HG03469 (cell line): ENCODE measurements around the gene C11orf58.
A peak's percentile ranks its signal among the peaks of the same experiment; 100 is the strongest.

ENCODE experiments used
- ATAC-seq: cut with Tn5 transposase; IDR thresholded peaks from one replicate; pipeline ENCODE4 v1.9.1; 2021; ENCODE audit warnings: mild to moderate bottlenecking, moderate library complexity, moderate number of reproducible peaks; ENCODE audit not compliant: unreplicated experiment

Gene C11orf58

DNA sequence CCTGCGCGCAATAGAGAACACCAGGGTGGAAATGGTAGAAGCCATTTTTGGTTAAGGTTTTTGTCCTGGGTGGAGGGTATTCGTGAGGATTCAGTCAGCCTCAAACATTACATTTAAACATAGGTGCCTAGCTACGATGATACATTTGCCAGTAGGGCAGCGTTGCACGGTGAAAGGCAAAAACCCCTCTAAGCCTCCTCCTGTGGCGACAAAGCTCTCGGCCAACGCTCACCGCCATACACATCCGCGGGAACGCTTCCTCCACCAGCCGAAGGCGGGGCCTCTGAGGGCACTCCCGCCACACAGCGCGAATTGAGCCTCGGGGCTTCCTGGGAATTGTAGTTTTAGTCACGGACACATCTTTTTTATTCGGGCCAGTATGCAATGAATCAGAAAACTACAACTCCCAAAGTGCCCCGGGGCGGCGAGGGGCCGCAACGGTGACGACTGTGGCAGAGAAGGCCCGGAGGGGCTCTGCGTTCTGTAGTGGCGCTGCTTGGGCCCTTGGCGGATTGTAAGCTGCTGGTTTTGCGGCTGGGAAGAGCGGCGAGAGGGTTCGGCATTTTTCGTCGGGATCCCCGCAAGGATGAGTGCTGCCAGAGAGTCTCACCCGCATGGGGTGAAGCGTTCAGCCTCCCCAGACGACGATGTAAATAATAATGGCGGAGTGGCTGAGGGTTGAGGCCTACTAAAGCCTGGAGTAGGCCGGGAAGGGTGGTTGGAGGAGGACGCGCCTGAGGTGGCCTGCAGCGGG is at the start of gene C11orf58:
TSS of gene C11orf58 (plus strand) at position 455 of the 754 bp plus-strand sequence. CDS start at position 587, 132 bp downstream.
- peak; percentile 98 for ATAC-seq

DNA sequence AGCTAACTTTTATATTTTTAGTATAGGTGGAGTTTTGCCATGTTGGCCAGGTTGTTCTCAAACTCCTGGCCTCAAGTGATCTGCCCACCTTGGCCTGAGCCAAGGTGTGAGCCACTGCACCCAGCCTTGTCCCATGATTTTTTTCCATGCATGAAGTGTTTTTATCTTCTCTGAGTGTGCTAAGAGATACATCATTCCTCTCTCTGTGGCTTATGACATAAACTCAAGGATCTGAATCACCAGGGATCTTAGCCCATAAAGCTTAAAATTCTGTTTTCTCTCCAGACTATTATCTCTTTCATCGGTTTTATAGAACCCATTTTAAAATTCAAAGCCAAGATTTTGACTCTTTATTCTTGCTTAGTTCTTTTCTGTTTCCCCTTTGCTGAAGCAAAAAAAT is 48.4 kb upstream of the C11orf58 start:
- ATAC-seq = no peak

DNA sequence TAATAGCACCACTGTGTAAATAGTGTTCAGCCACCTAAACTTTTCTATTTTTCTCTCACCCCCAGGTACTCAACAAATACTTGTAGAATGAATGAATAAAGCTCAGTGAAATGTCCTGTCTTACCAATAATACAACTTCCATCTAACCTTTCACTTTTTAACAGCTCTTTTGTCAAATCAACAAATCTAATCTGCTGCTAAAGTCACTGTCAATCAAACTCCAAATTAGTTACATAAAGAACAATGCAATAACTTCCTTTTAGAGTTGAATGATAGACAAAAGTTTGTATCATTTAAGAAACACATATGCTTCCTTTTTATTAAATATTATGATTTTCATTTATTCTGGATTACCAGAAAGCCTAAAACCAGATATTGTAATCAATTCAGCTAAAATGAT is 34.7 kb upstream of the C11orf58 start:
- no peak for ATAC-seq

DNA sequence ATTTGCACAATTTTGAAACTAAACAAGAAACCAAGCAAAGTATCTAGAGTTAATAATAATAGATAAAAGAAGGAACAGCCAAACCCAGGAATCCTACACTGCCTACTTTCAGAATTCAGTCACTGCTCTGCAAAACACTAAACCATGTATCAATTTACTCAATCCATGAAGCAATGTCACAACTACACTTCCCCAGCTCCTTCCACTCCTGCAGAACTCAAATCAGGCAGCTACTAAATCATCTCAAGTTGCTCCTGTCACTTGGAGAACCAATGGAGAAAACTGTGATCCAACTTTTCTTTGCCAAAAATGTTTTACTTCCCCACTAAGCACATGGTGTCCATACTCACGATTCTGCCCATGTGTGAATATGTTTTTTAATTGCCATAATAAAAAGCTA is 24.9 kb upstream of the C11orf58 start:
- no peak for ATAC-seq

DNA sequence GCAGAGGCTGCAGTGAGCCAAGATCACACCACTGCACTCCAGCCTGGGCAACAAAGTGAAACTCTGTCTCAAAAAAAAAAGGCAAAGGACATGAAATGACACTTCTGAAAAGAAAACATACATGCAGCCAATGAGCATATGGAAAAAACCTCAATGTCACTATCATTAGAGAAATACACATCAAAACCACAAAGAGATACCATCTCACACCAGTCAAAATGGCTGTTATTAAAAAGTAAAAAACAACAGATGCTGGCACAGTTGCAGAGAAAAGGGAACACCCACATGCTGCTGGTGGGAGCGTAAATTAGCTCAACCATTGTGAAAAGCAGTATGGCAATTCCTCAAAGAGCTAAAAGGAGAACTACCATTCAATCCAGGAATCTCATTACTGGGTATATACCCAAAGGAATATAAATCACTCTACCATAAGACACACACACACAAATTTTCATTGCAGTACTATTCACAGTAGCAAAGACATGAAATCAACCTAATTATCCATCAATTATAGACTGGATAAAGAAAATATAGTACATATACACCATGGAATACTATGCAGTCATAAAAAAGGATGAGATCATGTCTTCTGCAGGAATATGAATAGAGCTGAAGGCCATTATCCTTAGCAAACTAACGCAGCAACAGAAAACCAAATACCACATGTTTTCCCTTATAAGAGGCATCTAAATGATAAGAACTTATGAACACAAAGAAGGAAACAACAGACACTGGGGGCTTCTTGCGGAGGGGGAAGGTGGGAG is 15.7 kb upstream of the C11orf58 start:
- ATAC-seq = no peak

- ATAC-seq = no peak
These were observed 10.6 kb upstream of the C11orf58 start for GRCh38 chr11:16727806-16728205.

- no peak for ATAC-seq
These were observed 642 bp upstream of the C11orf58 start for GRCh38 chr11:16737818-16738192.

DNA sequence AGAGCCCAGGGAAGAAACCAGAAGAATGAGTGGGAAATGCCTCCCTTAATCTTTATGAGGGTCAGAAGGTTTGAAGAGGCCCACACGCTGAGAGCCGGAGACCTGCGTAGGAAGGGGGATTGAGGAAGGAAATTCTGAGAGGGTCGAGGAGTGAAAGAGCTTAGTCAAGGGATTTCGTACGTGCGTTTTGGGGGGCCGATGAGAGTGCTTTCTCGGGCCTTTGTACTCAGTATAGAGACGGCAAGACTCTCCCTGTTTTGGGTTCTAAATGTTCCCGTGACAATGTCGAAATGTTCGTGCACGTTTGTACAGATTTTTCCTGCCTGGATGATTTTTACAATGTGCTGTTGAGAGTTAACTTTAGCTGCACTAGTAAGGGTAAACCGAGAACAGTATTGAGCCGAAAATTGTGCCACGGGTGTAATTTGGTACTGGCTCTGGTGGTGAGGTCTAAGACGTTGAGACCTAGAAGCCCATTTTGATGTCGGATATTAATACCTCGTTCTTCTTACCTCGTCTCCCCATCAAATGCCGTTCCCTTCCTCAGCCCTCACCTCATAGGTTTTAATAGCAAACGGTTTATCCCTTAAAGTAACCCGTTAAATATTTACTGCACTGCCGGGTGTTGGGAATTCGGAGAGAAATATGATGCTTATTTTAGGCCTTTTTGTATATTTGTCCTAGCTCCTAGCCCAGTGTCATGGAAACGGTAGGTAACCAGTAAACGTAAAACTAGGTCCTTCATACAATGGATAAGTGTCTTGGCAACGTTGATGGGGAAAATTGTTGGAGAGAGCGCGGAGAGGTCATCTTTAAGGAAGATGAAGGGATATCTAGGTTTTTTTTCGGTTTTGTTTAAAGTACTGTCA is 734 bp downstream of the C11orf58 start:
- no peak for ATAC-seq

DNA sequence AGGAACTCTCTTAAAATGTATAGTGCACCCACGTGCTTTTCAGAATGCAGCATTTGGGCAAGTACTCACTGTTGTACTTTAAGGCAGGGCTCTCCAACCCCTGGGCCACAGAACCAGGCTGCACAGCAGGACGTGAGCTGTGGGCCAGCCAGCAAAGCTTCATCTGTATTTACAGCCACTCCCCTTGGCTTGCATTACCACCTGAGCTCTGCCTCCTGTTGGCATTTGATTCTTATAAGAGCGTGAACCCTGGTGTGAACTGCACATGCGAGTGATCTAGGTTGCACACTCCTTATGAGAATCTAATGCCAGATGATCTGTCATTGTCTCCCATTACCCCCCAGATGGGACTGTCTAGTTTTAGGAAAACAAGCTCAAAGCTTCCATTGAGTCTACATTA is 3.0 kb downstream of the C11orf58 start:
- no peak for ATAC-seq

GRCh38 chr11:16743478-16743877 is 5.0 kb downstream of the C11orf58 start:
- ATAC-seq = no peak

- ATAC-seq = no peak
These were observed 5.8 kb downstream of the C11orf58 start for GRCh38 chr11:16744128-16744725.

GRCh38 chr11:16745950-16746605 is 7.6 kb downstream of the C11orf58 start:
- no peak for ATAC-seq

DNA sequence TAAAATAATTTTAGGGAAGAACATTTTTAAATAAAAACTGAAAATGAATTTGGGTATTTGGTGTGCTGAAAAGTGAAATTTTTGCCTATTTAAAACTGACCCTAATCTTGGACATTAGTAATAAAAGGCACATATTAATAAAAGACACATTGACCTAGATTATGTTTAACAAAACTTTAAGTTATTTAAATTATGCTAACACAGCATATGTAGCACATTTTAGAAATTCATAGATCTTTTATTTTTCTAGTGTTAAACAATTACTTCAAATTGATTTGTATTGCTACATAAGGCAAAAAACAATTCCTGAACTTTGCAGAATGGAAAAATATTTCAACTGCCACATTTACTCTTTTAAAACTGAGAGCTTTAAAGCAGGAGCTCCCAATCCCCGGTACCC is 10.6 kb downstream of the C11orf58 start:
- ATAC-seq = no peak

GRCh38 chr11:16749666-16750065 is 11.2 kb downstream of the C11orf58 start:
- no peak for ATAC-seq

- ATAC-seq = no peak
These were observed 12.0 kb downstream of the C11orf58 start for GRCh38 chr11:16750417-16750816.

DNA sequence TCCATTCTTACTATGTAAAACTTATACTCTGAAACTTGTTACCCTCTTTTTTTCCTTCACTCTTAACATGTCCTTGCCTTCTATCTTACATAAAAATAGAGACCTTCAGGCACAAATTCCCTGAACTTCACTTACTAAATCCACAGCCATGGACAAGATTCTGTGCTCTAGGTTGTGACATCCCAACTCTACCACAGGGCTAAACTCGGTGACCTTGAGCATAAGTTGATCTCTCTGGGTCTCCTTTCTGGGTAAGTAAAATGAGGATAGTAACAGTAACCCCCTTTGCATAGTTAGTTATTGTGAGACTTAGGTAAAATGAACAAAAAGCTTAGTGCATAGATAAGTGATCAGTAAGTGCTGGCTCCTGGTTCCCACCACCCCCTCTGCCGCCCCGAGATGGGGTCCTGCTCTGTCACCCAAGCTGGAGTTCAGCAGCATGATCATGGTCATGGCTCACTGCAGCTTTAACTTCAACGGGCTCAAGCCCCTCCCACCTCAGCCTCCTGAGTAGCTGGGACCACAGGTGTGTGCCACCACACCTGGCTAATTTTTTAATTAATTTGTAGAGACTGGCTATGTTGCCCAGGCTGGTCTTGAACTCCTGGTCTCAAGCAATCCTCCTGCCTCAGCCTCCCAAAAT is 20.1 kb downstream of the C11orf58 start:
- ATAC-seq = no peak

DNA sequence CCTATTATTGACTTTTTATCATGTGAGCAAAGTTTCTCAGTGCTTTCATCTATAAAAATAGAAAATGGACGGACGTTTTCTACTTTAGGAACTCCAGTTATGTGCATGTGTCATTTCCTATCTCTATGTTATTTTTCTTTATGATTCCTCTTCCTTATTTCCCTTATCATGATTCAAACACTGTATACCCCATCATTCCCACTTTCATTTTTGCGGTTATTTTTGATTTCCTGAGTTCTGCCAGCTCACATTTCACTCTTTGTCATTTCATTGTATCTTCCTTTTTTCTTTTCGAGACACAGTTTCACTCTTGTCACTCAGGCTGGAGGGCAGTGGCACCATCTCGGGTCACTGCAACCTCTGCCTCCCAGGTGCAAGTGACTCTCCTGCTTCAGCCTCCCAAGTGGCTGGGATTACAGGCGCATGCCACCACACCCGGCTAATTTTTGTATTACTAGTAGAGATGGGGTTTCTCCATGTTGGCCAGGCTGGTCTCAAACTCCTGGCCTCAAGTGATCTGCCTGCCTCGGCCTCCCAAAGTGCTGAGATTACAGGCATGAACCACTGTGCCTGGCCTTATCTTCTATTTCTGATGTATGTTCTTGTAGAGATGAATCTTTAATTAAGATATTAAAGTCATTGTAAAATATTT is 21.5 kb downstream of the C11orf58 start:
- ATAC-seq = no peak

DNA sequence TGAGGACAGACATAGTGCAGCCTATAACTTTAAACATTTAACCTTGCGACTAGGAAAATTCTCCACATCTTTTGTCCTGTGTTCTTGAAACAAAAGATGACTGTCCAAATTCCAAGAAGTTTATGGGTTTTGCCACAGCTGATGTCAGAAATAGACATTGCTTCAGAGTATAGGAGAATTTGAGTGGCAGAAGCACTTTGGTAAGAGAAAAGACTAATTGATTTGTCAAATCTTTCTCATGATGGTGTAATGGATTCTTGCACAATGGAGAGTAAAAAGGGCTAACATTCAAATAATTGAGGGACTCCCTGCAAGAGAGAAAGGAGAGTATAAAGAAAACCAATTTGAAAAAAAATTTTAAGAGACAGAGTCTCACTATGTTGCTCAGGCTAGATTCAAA is 25.3 kb downstream of the C11orf58 start:
- ATAC-seq = no peak

DNA sequence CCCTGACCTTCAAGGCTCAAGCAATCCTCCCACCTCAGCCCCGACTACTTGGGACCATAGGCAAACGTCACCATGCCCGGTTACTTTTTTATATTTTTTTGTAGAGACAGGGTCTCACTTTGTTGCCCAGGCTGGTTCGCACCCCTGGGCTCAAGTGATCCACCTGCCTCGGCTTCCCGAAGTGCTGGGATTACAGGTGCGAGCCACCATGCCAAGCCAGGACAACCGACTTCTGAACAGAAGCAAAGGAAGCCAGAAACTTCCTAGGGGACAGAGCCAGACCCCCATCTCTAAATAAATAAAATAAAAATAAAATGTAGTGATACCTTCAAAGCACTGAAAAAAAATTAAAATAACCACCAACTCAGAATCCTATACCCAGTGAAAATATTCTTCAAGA is 26.4 kb downstream of the C11orf58 start:
- ATAC-seq = no peak
